Measurements from ENCODE around the gene C3orf18.
A peak's percentile ranks its signal among the peaks of the same experiment; 100 is the strongest.

C3orf18 gene

GRCh38 chr3:50607271-50608091 is 39.9 kb upstream of the C3orf18 start:
- Mint-ChIP-seq H3K4me1 (ENCODE audit: low read depth) (peaks cover 46% of the 10 kb centered on the region), H3K9me3 (no peaks in the 10 kb centered on the region), H3K27me3 (ENCODE audit: low read depth) (no peaks in the 10 kb centered on the region), H3K27ac (peak overlapping the region; percentile 99), H3K36me3 (ENCODE audit: low read depth) (peaks cover 91% of the 10 kb centered on the region), H3K4me3 (peak overlapping the region; percentile 98)

GRCh38 chr3:50606596-50606995 is 39.0 kb upstream of the C3orf18 start:
- Mint-ChIP-seq H3K4me1 (ENCODE audit: low read depth) (peaks cover 52% of the 10 kb centered on the region), H3K36me3 (ENCODE audit: low read depth) (peaks cover 92% of the 10 kb centered on the region), H3K9me3 (no peaks in the 10 kb centered on the region), H3K4me3 (peak overlapping the region; percentile 98), H3K27ac (peak overlapping the region; percentile 99), H3K27me3 (ENCODE audit: low read depth) (no peaks in the 10 kb centered on the region)

DNA sequence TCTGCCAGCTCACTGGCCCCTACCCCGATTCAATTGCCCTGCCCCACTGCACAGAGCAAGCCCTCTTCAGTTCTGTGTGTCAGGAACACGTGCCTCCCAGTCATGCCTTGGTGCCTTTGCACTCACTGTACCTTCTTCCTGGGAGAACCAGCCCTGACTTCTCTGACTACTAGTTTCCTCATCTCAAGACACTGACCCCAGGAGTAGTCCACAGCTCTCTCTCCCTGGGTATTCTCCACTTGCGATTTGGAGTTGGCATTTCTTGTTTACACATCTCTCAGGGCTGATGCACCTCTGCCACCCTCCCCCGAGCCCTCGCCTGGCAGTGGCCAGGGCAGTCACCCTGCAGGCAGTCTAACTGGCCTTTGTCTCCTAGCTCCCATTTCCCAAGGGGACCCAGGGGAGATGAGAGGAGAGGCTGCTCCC is 38.4 kb upstream of the C3orf18 start:
- Mint-ChIP-seq H3K4me3 (peak overlapping the region; percentile 98), H3K36me3 (ENCODE audit: low read depth) (peaks cover 87% of the 10 kb centered on the region), H3K27ac (peak overlapping the region; percentile 99), H3K9me3 (no peaks in the 10 kb centered on the region), H3K27me3 (ENCODE audit: low read depth) (no peaks in the 10 kb centered on the region), H3K4me1 (ENCODE audit: low read depth) (peaks cover 59% of the 10 kb centered on the region)

DNA sequence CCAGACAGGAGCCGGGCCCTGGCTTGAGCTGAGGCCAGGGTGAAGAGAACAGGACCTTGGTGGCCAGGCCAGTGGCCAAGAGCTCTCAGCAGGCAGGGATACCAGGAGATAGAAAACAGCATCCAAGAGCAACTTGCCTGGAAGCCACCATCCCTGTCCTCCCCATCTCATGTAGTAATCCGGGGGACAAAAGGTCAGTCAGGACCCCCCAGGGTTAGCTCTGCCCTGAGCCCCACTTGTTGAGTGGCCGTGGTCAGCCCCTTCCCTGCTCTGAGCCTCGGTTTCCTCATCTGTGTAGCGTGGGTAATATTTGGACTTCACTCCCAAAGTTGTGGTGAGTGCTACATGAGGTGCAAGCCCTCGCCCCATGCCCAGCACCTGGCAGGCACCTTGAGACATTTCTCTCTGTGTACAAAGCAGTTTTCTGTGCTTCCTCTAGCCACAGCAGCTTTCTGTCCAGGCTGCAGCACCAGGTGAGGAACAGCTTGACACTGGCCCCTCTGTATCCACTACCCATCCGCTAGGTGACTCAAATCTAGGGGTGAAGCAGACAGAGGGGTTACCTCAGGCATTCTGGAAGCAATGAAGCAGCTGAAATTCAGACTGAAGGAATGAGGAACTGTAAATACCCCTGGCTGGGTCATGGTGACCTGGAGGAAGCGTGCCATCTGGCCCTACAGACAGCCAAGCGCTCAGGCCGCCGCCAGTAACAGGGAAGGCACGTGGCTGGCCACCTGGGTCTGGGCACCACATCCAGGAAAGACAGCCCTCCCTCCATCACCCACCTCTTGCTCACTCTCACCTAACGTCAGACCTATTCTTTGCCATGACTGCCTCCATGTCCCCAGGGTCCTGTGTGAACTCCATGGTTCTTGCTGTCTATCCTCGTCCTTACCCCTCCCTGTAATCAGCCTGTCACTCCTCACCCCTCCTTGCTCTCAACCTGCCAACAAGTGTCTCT is 37.4 kb upstream of the C3orf18 start:
- Mint-ChIP-seq H3K36me3 (ENCODE audit: low read depth) (peaks cover 81% of the 10 kb centered on the region), H3K4me3 (peak overlapping the region; percentile 98), H3K27ac (peak overlapping the region; percentile 99), H3K9me3 (no peaks in the 10 kb centered on the region), H3K4me1 (ENCODE audit: low read depth) (peaks cover 67% of the 10 kb centered on the region), H3K27me3 (ENCODE audit: low read depth) (no peaks in the 10 kb centered on the region)

GRCh38 chr3:50604110-50604621 is 36.6 kb upstream of the C3orf18 start:
- peaks cover 77% of the 10 kb centered on the region for H3K36me3 Mint-ChIP-seq (ENCODE audit: low read depth)
- H3K27me3 Mint-ChIP-seq (ENCODE audit: low read depth), result no peaks in the 10 kb centered on the region
- peak overlapping the region; percentile 99 for H3K27ac Mint-ChIP-seq
- H3K9me3 Mint-ChIP-seq, result no peaks in the 10 kb centered on the region
- H3K4me1 Mint-ChIP-seq (ENCODE audit: low read depth), result peaks cover 73% of the 10 kb centered on the region
- peak overlapping the region; percentile 98 for H3K4me3 Mint-ChIP-seq

DNA sequence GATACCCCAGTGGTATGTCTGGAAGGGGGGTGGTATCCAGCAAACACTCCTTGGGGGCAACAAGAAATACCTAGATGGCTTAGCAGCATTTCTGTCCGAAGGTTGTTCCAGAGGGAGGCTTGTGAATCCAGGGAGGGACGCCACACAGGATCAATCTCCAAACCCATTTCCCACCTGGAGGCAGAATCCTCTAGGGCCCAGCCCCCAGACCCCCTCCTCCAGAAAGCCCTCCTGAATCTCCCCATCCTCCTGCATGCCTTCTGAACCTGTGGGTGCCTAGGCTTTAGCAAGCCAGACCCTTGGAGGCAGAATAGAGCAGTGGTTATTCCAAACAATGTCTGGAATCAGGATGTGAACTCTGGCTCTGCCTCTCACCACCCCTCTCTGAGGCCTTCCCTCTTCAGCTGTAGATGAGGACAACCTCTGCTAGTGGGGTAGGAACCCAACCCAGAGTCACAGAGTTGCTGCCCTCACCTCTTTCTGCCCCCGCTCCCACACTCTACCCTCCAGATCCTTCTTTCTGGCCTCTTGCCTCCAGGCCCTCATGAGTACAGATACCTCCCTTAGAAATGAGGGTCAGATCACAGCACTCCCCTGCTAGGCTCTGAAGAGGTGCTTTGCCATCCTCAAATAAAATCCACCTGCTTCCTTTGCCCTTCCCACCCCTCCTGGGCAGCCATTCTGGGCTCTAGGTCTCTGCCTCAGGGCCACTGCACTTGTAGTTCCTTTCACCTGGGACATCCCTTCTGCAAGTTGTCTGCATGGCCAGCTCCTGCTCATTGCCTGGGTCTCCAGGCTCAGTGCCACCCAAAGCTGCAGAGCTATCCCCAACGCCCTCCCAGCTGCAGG is 35.9 kb upstream of the C3orf18 start:
- H3K4me3 Mint-ChIP-seq, result peak overlapping the region; percentile 98
- H3K27ac Mint-ChIP-seq, result peak overlapping the region; percentile 99
- peaks cover 73% of the 10 kb centered on the region for H3K36me3 Mint-ChIP-seq (ENCODE audit: low read depth)
- no peaks in the 10 kb centered on the region for H3K9me3 Mint-ChIP-seq
- no peaks in the 10 kb centered on the region for H3K27me3 Mint-ChIP-seq (ENCODE audit: low read depth)
- H3K4me1 Mint-ChIP-seq (ENCODE audit: low read depth), result peaks cover 77% of the 10 kb centered on the region

GRCh38 chr3:50602595-50603191 is 35.1 kb upstream of the C3orf18 start:
- no peaks in the 10 kb centered on the region for H3K27me3 Mint-ChIP-seq (ENCODE audit: low read depth)
- peak overlapping the region; percentile 99 for H3K27ac Mint-ChIP-seq
- peak overlapping the region; percentile 78 for H3K4me3 Mint-ChIP-seq
- peaks cover 72% of the 10 kb centered on the region for H3K36me3 Mint-ChIP-seq (ENCODE audit: low read depth)
- H3K9me3 Mint-ChIP-seq, result no peaks in the 10 kb centered on the region
- H3K4me1 Mint-ChIP-seq (ENCODE audit: low read depth), result peaks cover 84% of the 10 kb centered on the region

DNA sequence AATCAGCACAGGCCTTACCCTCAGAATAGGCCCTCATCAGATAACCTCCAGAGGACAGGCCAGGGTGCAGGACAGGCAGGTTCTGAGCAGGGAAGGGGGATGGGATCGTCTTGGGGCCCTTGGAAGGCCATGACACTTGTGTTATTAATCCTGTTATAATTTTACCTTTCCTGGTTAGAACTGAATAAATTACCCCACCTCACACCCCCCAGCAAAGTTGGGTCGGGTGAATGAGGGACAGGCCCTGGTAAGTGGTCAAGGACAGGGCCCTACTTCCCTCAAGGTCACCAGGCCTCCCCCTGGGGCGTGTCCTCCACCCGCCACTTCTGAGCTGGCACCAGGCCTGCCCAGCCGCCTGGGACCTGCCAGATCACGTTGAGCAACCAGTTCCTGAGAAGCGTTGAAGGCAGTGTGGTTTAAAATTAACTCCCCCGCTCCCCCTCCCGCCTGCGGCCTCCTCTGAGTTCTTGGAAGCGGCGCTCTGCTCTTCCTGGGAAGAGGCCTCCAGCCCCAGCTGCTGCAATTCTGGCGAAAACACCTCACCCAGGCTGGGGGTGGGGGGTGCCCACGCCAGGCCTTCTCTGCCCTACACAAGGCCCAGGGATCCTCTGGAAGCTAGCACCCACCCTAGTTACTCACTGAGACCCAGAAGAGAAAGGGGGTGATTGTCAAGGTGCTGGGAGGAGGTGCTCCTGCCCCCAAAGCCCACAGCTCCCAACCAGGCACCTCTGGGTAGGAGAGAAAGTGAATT is 33.5 kb upstream of the C3orf18 start:
- peaks cover 78% of the 10 kb centered on the region for H3K4me1 Mint-ChIP-seq (ENCODE audit: low read depth)
- H3K36me3 Mint-ChIP-seq (ENCODE audit: low read depth), result peaks cover 57% of the 10 kb centered on the region
- no peaks in the 10 kb centered on the region for H3K27me3 Mint-ChIP-seq (ENCODE audit: low read depth)
- peak overlapping the region; percentile 78 for H3K4me3 Mint-ChIP-seq
- peak overlapping the region; percentile 99 for H3K27ac Mint-ChIP-seq
- H3K9me3 Mint-ChIP-seq, result no peaks in the 10 kb centered on the region

DNA sequence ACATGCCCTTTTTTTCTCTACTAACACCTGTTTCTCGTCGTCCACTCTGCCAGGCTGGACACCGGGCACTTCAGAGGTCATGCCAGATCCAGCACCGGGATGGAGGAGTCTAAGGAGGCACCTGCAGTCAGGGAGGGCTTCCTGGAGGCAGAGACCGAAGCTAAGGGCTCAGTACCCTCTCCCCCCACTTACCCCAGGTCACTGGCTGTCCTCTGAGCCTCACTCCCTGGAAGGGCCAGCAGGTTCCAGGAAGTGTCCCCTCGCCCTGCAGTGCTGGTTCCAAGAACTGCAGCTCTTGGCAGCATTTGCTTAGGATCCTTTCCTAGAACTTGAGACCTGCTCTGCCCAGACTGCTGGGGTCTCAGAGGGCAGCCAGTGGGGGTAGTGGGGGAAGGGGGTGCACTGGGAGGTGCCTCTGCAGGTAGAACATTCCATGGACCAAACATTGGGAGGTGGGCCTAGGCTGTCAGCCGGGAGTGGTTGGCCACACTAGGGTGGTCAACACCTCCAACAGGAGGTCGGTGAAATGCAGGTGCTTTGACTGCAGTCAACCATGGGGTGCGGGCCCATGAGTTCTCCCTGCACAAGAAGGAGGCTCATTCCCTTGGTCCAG is 32.7 kb upstream of the C3orf18 start:
- Mint-ChIP-seq H3K27ac (peak overlapping the region; percentile 99), H3K9me3 (no peaks in the 10 kb centered on the region), H3K27me3 (ENCODE audit: low read depth) (no peaks in the 10 kb centered on the region), H3K36me3 (ENCODE audit: low read depth) (peaks cover 55% of the 10 kb centered on the region), H3K4me3 (peak overlapping the region; percentile 43), H3K4me1 (ENCODE audit: low read depth) (peaks cover 77% of the 10 kb centered on the region)

DNA sequence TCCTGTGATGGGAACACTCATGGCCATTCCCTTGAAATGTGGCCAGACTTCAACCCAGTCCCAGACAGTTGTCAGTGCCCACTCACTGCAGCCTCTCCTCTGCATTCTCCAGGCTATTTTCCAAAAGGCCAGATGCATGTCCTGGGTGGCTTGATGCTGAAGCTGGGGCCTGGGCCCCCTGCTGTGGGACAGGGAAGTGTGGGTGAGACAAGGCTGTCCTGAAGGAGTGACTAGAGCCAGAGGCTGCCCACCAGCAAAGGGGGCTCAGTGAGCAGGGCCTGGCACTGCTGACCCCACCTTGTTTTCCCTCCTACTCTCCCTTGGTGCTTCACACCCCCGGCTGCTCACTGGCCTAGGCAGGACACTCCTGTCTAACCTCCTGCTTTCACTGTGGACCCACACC is 32.2 kb upstream of the C3orf18 start:
- Mint-ChIP-seq H3K4me3 (peak overlapping the region; percentile 43), H3K27ac (peak overlapping the region; percentile 99), H3K36me3 (ENCODE audit: low read depth) (peaks cover 55% of the 10 kb centered on the region), H3K27me3 (ENCODE audit: low read depth) (no peaks in the 10 kb centered on the region), H3K9me3 (no peaks in the 10 kb centered on the region), H3K4me1 (ENCODE audit: low read depth) (peaks cover 77% of the 10 kb centered on the region)

DNA sequence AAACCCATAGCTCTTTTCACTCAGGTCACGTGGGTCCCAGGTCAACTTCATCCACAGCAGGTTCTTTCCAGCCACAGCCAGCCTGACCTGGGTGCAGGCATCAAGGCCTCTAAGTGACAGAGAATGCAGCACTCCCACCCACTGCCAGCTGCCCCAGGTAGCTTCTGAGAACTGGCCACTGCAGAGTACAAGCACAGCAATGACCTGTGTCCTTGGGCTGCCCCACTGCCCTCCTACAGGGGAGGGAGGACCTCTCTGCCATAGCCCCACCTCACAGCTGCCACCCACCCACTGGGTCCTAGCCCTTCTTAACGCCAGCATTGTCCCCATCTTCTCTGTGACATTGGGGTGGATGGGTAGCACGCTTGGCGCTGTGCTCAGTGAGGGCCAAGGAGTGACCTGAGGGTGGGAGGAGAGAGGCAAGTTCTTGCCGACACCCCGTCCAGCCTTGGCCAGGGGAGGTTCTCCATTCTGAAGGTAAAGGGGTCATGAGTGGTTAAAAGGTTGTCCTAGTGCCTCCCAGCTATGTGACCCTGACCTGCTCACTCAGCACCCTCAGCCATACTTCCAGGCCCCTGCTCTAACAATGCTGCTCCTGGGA is 31.7 kb upstream of the C3orf18 start:
- Mint-ChIP-seq H3K4me3 (no peak overlapping the region), H3K36me3 (ENCODE audit: low read depth) (peaks cover 54% of the 10 kb centered on the region)

GRCh38 chr3:50594253-50594785 is 26.8 kb upstream of the C3orf18 start:
- Mint-ChIP-seq H3K27me3 (ENCODE audit: low read depth) (no peaks in the 10 kb centered on the region), H3K9me3 (no peaks in the 10 kb centered on the region), H3K4me3 (no peak overlapping the region), H3K27ac (peak overlapping the region; percentile 81), H3K36me3 (ENCODE audit: low read depth) (peaks cover 32% of the 10 kb centered on the region), H3K4me1 (ENCODE audit: low read depth) (peaks cover 66% of the 10 kb centered on the region)

More for the DNA sequence above, 31.7 kb upstream of the C3orf18 start:
- Mint-ChIP-seq H3K4me1 (ENCODE audit: low read depth) (peaks cover 78% of the 10 kb centered on the region), H3K27me3 (ENCODE audit: low read depth) (no peaks in the 10 kb centered on the region), H3K9me3 (no peaks in the 10 kb centered on the region), H3K27ac (peak overlapping the region; percentile 99)

Data from T-helper 1 cell treated with Interleukin-12 subunit alpha and Interleukin-12 subunit beta and Interleukin-4 antibody, amounts not matched to agents 30 μg/mL and 1 μg/mL, for 36 hours (primary cell).